ENCODE data around the gene DENND2D. TPM values are rescaled to one million over a fixed set of nuclear protein-coding genes. Genes with fewer than 3 reads are reported as not detected.

DENND2D gene
- total and polyA plus RNA-seq, 2 donors (not counting 1 experiment from before 2014, with no cell fraction given) = 48.0 to 111 TPM

DNA sequence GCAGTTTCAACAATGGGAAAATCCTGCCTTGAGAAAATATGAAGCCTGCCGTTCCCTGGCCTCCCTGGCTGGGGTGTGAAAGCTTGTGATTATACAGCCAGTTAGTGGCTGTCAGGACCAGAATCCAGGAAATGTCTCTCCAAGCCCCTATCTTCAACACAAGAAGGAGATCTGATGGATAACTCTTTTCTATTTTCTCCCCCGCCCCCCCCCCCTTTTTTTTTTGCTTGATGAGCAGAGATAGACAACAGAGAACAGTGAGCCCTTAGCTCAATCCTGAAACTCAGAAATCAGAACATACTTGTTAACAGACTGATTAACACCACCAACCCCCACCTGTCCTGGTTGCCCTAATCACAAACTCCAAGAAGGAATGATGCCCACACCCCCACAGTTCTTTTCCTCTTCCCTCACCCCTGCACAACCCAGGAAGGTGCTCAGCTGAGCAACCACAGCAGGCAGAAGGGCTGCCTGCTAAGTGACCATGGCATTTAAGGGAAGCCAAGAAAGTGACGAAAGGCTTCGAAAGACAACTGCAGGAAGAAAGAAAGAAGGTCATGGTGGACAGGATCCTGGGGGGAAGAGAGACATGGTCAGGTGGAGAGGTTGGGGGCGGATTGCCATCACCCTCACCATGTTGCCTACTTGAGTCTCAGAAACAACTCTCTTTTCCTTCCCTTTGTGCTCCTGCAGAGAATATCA, 12.3 kb upstream of the DENND2D start:
- H3K27ac ChIP-seq (ENCODE audit: low read length in 2 of 2) = peak overlapping the region in 1 of 2 donors; percentile 25
- 100% methylated on average over 2 of the region's 5 CpGs for WGBS (ENCODE audit: insufficient coverage)
- no peak for DNase-seq
- H3K36me3 ChIP-seq (replicated peaks in 1 of 2; ENCODE audit: control extremely low read depth in 1 of 2, control insufficient read depth in 1 of 2, extremely low read depth in 1 of 2, insufficient read depth in 2 of 2, low read length in 1 of 2) = no peaks in the 10 kb centered on the region
- intact Hi-C loops (cut with micrococcal nuclease) = loop anchor here (10.0 kb wide), 1 partner anchor 382 kb away; no protein-coding TSS in a partner anchor
- peaks cover 52 to 61% of the 10 kb centered on the region in 2 donors for H3K4me1 ChIP-seq (ENCODE audit: control insufficient read depth in 2 of 2, insufficient read depth in 2 of 2, low read length in 2 of 2)
- Mint-ChIP-seq H3K27me3 (no peaks in the 10 kb centered on the region), H3K4me3 (peak overlapping the region; percentile 40), H3K9me3 (ENCODE audit: insufficient read depth) (peaks cover 3% of the 10 kb centered on the region), H3K27ac (peak overlapping the region; percentile 95), H3K4me1 (peaks cover 72% of the 10 kb centered on the region)
- TF ChIP-seq EZH2 (IDR thresholded peaks at IDR 0.05; ENCODE audit: borderline replicate concordance, insufficient read depth, low read depth, low read length, poor library complexity, severe bottlenecking) (no peak), CTCF (IDR thresholded peaks at IDR 0.05) (no peak)
- CTCF ChIA-PET = interaction anchor here (0.6 to 0.9 kb wide), 2 partner anchors 10 to 75 kb away, joined by 3 to 4 read pairs; no protein-coding TSS in a partner anchor
- H3K27me3 ChIP-seq (replicated peaks in 1 of 4; ENCODE audit: control extremely low read depth in 1 of 4, control insufficient read depth in 3 of 4, insufficient read depth in 4 of 4, low read length in 3 of 4) = no peaks in the 10 kb centered on the region
- POLR2A ChIA-PET = no interaction called here
- peak overlapping the region; percentile 22 for H3K4me2 ChIP-seq (replicated peaks; ENCODE audit: low read depth, low read length, poor library complexity, severe bottlenecking)
- H4K20me1 ChIP-seq (ENCODE audit: control insufficient read depth, insufficient read depth, low read length, poor library complexity, severe bottlenecking) = no peaks in the 10 kb centered on the region
- no peak for ATAC-seq (ENCODE audit: low read depth)
- H3K4me3 ChIP-seq (ENCODE audit: control extremely low read depth in 1 of 5, extremely low read depth in 1 of 5, insufficient read depth in 1 of 5, low read depth in 2 of 5, low read length in 4 of 5) = no peak overlapping the region
- no peaks in the 10 kb centered on the region for H3K9me3 ChIP-seq (ENCODE audit: control extremely low read depth in 1 of 3, control insufficient read depth in 2 of 3, insufficient read depth in 1 of 3, low read length in 2 of 3)
- H3K79me2 ChIP-seq (ENCODE audit: control insufficient read depth, insufficient read depth, low read length) = no peaks in the 10 kb centered on the region
- no peak overlapping the region for H3K9ac ChIP-seq (ENCODE audit: low read length)
- H2AFZ ChIP-seq (ENCODE audit: insufficient read depth, low read depth, low read length, poor library complexity, severe bottlenecking) = peak overlapping the region; percentile 10

DNA sequence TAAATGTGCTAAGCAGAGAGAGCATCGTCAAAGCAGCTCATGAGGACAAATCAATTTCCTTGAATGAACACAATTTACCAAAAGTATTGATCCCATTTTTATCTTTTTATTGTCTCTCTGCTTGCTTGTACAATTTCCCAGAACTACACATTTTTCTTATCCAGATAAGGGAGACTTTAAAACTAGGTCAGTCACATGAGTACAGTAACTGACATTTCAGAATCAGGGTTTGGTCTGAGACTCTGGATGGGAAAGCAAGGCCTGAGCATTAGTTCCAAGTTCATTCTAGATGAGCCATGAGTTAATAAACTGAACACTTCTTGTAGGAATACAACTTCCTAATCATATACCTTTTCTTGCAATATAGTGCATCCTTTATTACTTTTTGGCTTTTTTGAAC, 11.5 kb upstream of the DENND2D start:
- H3K36me3 ChIP-seq (replicated peaks in 1 of 2; ENCODE audit: control extremely low read depth in 1 of 2, control insufficient read depth in 1 of 2, extremely low read depth in 1 of 2, insufficient read depth in 2 of 2, low read length in 1 of 2) = no peaks in the 10 kb centered on the region
- peak overlapping the region; percentile 10 for H3K27ac Mint-ChIP-seq
- H3K4me3 Mint-ChIP-seq = no peak overlapping the region
- intact Hi-C loops (cut with micrococcal nuclease) = loop anchor here (10.0 kb wide), 1 partner anchor 383 kb away; no protein-coding TSS in a partner anchor
- H3K9ac ChIP-seq (ENCODE audit: low read length) = no peak overlapping the region
- no peaks in the 10 kb centered on the region for H3K27me3 ChIP-seq (replicated peaks in 1 of 4; ENCODE audit: control extremely low read depth in 1 of 4, control insufficient read depth in 3 of 4, insufficient read depth in 4 of 4, low read length in 3 of 4)
- peaks cover 44 to 54% of the 10 kb centered on the region in 2 donors for H3K4me1 ChIP-seq (ENCODE audit: control insufficient read depth in 2 of 2, insufficient read depth in 2 of 2, low read length in 2 of 2)
- H3K9me3 Mint-ChIP-seq (ENCODE audit: insufficient read depth) = peaks cover 3% of the 10 kb centered on the region
- H2AFZ ChIP-seq (ENCODE audit: insufficient read depth, low read depth, low read length, poor library complexity, severe bottlenecking) = no peak overlapping the region
- no peak overlapping the region for H3K4me2 ChIP-seq (replicated peaks; ENCODE audit: low read depth, low read length, poor library complexity, severe bottlenecking)
- no peak for DNase-seq
- ATAC-seq (ENCODE audit: low read depth) = no peak
- no peak overlapping the region for H3K27ac ChIP-seq (ENCODE audit: low read length in 2 of 2)
- H3K27me3 Mint-ChIP-seq = no peaks in the 10 kb centered on the region
- no peak overlapping the region for H3K4me3 ChIP-seq (ENCODE audit: control extremely low read depth in 1 of 5, extremely low read depth in 1 of 5, insufficient read depth in 1 of 5, low read depth in 2 of 5, low read length in 4 of 5)
- no peak for TF ChIP-seq CTCF (IDR thresholded peaks at IDR 0.05)
- TF ChIP-seq EZH2 (IDR thresholded peaks at IDR 0.05; ENCODE audit: borderline replicate concordance, insufficient read depth, low read depth, low read length, poor library complexity, severe bottlenecking) = no peak
- peaks cover 68% of the 10 kb centered on the region for H3K4me1 Mint-ChIP-seq
- CTCF ChIA-PET = interaction anchor here (0.9 kb wide), 1 partner anchor 11 kb away, joined by 4 read pairs; no protein-coding TSS in a partner anchor
- WGBS (ENCODE audit: insufficient coverage) = 100% methylated on average over 1 of the region's 1 CpG
- H3K79me2 ChIP-seq (ENCODE audit: control insufficient read depth, insufficient read depth, low read length) = no peaks in the 10 kb centered on the region
- H3K9me3 ChIP-seq (ENCODE audit: control extremely low read depth in 1 of 3, control insufficient read depth in 2 of 3, insufficient read depth in 1 of 3, low read length in 2 of 3) = no peaks in the 10 kb centered on the region
- no peaks in the 10 kb centered on the region for H4K20me1 ChIP-seq (ENCODE audit: control insufficient read depth, insufficient read depth, low read length, poor library complexity, severe bottlenecking)
- POLR2A ChIA-PET = no interaction called here

All from B cell (primary cell).